Endothelial cell of umbilical vein (primary cell): ENCODE data around the gene KLHL35. TPM values are rescaled to one million over a fixed set of nuclear protein-coding genes. Genes with fewer than 3 reads are reported as not detected.

Source experiments
- BruUV-seq: library from RNA; stranded (reverse); fragments of 400-500 nt; replicated peaks from 2 replicates; lab custom pipeline; 2021; lab: Mats Ljungman, UMichigan
- CTCF ChIA-PET: fragments of 300-600, 350-600 bp; sonication (Branson Sonifier 250); formaldehyde crosslinking; loops from one replicate; lab custom pipeline; 2021; ENCODE audit warnings: antibody characterized with exemption, inconsistent platforms; lab: Charles Lee
- POLR2A ChIA-PET: fragments of 300-600, 350-600 bp; sonication (Branson Sonifier 250); formaldehyde crosslinking; loops from one replicate; lab custom pipeline; 2021; ENCODE audit warnings: antibody characterized with exemption, inconsistent platforms; lab: Charles Lee
- DNase-seq: peaks from one replicate; pipeline ENCODE4 v3.0.0-alpha.2; 2011; ENCODE audit warnings: low read depth, low spot score
- FAIRE-seq: peaks from 2 replicates; lab custom pipeline; 2011; peaks lifted over from hg19 to GRCh38; lab: Jason Lieb, UNC
- H2AFZ ChIP-seq: 2 replicates; pipeline ENCODE4 v1.6.0; 2012; ENCODE audit warnings: low read depth, low read length, control low read depth, inconsistent platforms
- H3K27ac ChIP-seq: 2 replicates; pipeline ENCODE4 v1.5.1; 2011; ENCODE audit warnings: low read depth, mild to moderate bottlenecking, control low read depth, low read length, moderate library complexity; ENCODE audit not compliant: insufficient read depth
- H3K27me3 ChIP-seq, 2 experiments: 2 replicates each; pipeline versions ENCODE4 v1.6.0 to v1.6.1; 2011; ENCODE audit warnings: low read length in 2 of 2, mixed read lengths in 1 of 2; ENCODE audit not compliant: control insufficient read depth in 2 of 2, insufficient read depth in 2 of 2
- H3K36me3 ChIP-seq, 2 experiments: 2 replicates in 1 of 2; 3 replicates in 1 of 2; pipeline ENCODE4 v1.5.1; 2011; ENCODE audit warnings: low read length in 2 of 2, mild to moderate bottlenecking in 1 of 2, moderate library complexity in 1 of 2; ENCODE audit not compliant: control insufficient read depth in 2 of 2, insufficient read depth in 2 of 2; ENCODE audit errors: extremely low read depth in 1 of 2
- H3K4me1 ChIP-seq: 3 replicates; pipeline ENCODE4 v1.5.1; 2011; ENCODE audit warnings: mild to moderate bottlenecking, low read length; ENCODE audit not compliant: control insufficient read depth, insufficient read depth; ENCODE audit errors: extremely low read depth
- H3K4me2 ChIP-seq: 2 replicates; pipeline ENCODE4 v1.6.1; 2011; ENCODE audit warnings: low read length, control low read depth, mixed read lengths; ENCODE audit not compliant: insufficient read depth
- H3K4me3 ChIP-seq, 3 experiments: fragments of 200-600 bp in 1 of 3; sonication (generic), shearing (Covaris generic) in 1 of 3; replicated peaks in 1 of 3; 2 replicates each; pipeline ENCODE4 v1.5.1; 2011 to 2016; ENCODE audit warnings: control low read depth in 3 of 3, low read length in 3 of 3, mild to moderate bottlenecking in 2 of 3, inconsistent platforms in 1 of 3, low read depth in 1 of 3, moderate library complexity in 1 of 3; ENCODE audit not compliant: insufficient read depth in 1 of 3
- H3K79me2 ChIP-seq: 2 replicates; pipeline ENCODE4 v1.6.0; 2012; ENCODE audit warnings: low read length, inconsistent platforms; ENCODE audit not compliant: control insufficient read depth, insufficient read depth
- H3K9ac ChIP-seq: replicated peaks from 2 replicates; pipeline ENCODE3; 2011; ENCODE audit warnings: low read length, control low read depth; ENCODE audit not compliant: insufficient read depth; ENCODE audit errors: extremely low read depth
- H3K9me1 ChIP-seq: replicated peaks from 3 replicates; pipeline ENCODE4 v1.6.0; 2011; ENCODE audit warnings: mild to moderate bottlenecking, low read length; ENCODE audit not compliant: control insufficient read depth, insufficient read depth; ENCODE audit errors: extremely low read depth
- H3K9me3 ChIP-seq: replicated peaks from 2 replicates; pipeline ENCODE4 v1.5.1; 2012; ENCODE audit warnings: low read length, inconsistent platforms; ENCODE audit not compliant: control insufficient read depth, insufficient read depth
- H4K20me1 ChIP-seq: replicated peaks from 2 replicates; pipeline ENCODE3; 2011; ENCODE audit warnings: mild to moderate bottlenecking, low read length; ENCODE audit not compliant: control insufficient read depth, insufficient read depth; ENCODE audit errors: extremely low read depth
- CTCF ChIP-seq, 2 donors: IDR thresholded peaks; 1 replicate in 1 of 2; 2 replicates in 1 of 2; pipeline ENCODE4 v1.5.1; 2011; ENCODE audit warnings: low read length in 2 of 2, mild to moderate bottlenecking in 2 of 2, moderate library complexity in 2 of 2, control low read depth in 1 of 2, inconsistent platforms in 1 of 2, low read depth in 1 of 2; ENCODE audit not compliant: insufficient read depth in 1 of 2; ENCODE audit errors: extremely low read depth in 1 of 2
- EZH2 ChIP-seq: IDR thresholded peaks from 2 replicates; pipeline ENCODE4 v1.6.1; 2012; ENCODE audit warnings: borderline replicate concordance, low read depth, mild to moderate bottlenecking, moderate library complexity, low read length, inconsistent platforms; ENCODE audit not compliant: severe bottlenecking
- FOS ChIP-seq: IDR thresholded peaks from 2 replicates; pipeline ENCODE4 v1.6.1; 2011; ENCODE audit warnings: mild to moderate bottlenecking, low read length, moderate library complexity, borderline replicate concordance; ENCODE audit not compliant: insufficient read depth
- GATA2 ChIP-seq: IDR thresholded peaks from 2 replicates; pipeline ENCODE4 v1.7.0; 2011; ENCODE audit warnings: low read depth, mild to moderate bottlenecking, moderate library complexity, mixed read lengths, low read length; ENCODE audit not compliant: insufficient read length, insufficient read depth
- JUN ChIP-seq: IDR thresholded peaks from 2 replicates; pipeline ENCODE4 v1.6.1; 2011; ENCODE audit warnings: borderline replicate concordance, low read depth; ENCODE audit not compliant: insufficient read length, insufficient read depth
- MAX ChIP-seq: IDR thresholded peaks from 2 replicates; pipeline ENCODE4 v1.6.1; 2011; ENCODE audit not compliant: insufficient read depth, insufficient read length
- MYC ChIP-seq: IDR thresholded peaks from one replicate; pipeline ENCODE4 v1.6.1; 2011; ENCODE audit warnings: mild to moderate bottlenecking, low read depth, low read length
- POLR2A ChIP-seq: IDR thresholded peaks from 2 replicates; pipeline ENCODE4 v1.6.1; 2012; ENCODE audit warnings: low read depth, mild to moderate bottlenecking, control low read depth, low read length
- POLR2AphosphoS5 ChIP-seq: IDR thresholded peaks from 2 replicates; pipeline ENCODE4 v1.6.1; 2012; ENCODE audit warnings: low read depth, mild to moderate bottlenecking, control low read depth, low read length, moderate library complexity; ENCODE audit not compliant: insufficient read depth
- dilution Hi-C: fragments of 300-500 bp; cut with MboI; formaldehyde crosslinking; loops from one replicate; pipeline ENCODE4 v1.15.0; 2019; ENCODE audit warnings: low sequenced_read_pairs; ENCODE audit not compliant: extremely low pct_ligation_motif_present
- intact Hi-C: fragments of 100-400 bp; cut with micrococcal nuclease; formaldehyde crosslinking; loops from one replicate; pipeline ENCODE4 v1.10.0; 2022
- polyA plus RNA-seq, 4 experiments: library from polyadenylated mRNA; depleted of rRNA in 3 of 4; stranded (reverse) in 3 of 4; unstranded in 1 of 4; fragments of >200 nt; gene quantifications; 2 replicates each; pipeline versions ENCODE4 v1.2.1 to v1.2.3, GENCODE V29; 2011 to 2012; ENCODE audit warnings: missing spikeins in 1 of 4
- total RNA-seq: library from RNA; stranded (reverse); gene quantifications from 2 replicates; pipeline ENCODE4 v1.2.3, GENCODE V29; 2021

The KLHL35 gene
- total and polyA plus RNA-seq, 2 donors (not counting 3 experiments of a cell fraction or from before 2014, with no cell fraction given), result 0.97 to 2.3 TPM

- Histone ChIP-seq H3K27ac (no peak overlapping the region), H4K20me1 (no peaks in the 10 kb centered on the region), H3K4me3 (no peak overlapping the region), H3K4me2 (no peak overlapping the region), H3K9me3 (no peaks in the 10 kb centered on the region), H3K9ac (no peak overlapping the region), H2AFZ (peak overlapping the region; percentile 23), H3K4me1 (peaks cover 26% of the 10 kb centered on the region), H3K27me3 (no peaks in the 10 kb centered on the region), H3K36me3 (peaks cover 0 to 10% of the 10 kb centered on the region in 2 experiments), H3K9me1 (no peaks in the 10 kb centered on the region), H3K79me2 (no peaks in the 10 kb centered on the region)
- TF ChIP-seq JUN (no peak), POLR2A (no peak), EZH2 (no peak), POLR2AphosphoS5 (no peak), FOS (no peak), GATA2 (no peak), MAX (no peak), CTCF (IDR thresholded peaks at IDR 0.05; ENCODE audit: extremely low read depth in 1 of 2, insufficient read depth in 1 of 2, low read depth in 1 of 2, low read length in 2 of 2) (no peak), MYC (no peak)
- intact Hi-C loops (no loop called here), dilution Hi-C loops (no loop called here)
- POLR2A ChIA-PET, result no interaction called here
- DNase-seq (no peak), FAIRE-seq (no peak)
- CTCF ChIA-PET, result interaction anchor here (0.6 to 1.3 kb wide), 4 partner anchors 10 to 67 kb away, joined by 3 to 6 read pairs (median 4); no protein-coding TSS in a partner anchor
- no TSS peak for BruUV-seq
Observed at GRCh38 chr11:75474878-75475766, 42.1 kb upstream of the KLHL35 start.
